Ovary (tissue), 9 donors: Measurements from ENCODE around the gene CYP2C19. TPM values are rescaled to one million over a fixed set of nuclear protein-coding genes. Genes with fewer than 3 reads are reported as not detected.
"Not testable (repeated sequence)": the region's sequence is repeated elsewhere in the genome, so short reads cannot be mapped to it uniquely, and the experiment has no call there.

ENCODE experiments used
- DNase-seq, 5 donors: peaks; one replicate each; pipeline ENCODE4 v3.0.0-alpha.2; 2019 to 2020
- H3K27ac ChIP-seq, 2 donors: fragments of 200-600 bp; one replicate each; pipeline versions ENCODE4 v1.5.1 to v1.8.0; 2019 to 2022
- H3K27me3 ChIP-seq: fragments of 200-600 bp; one replicate; pipeline ENCODE4 v1.8.0; 2022
- H3K36me3 ChIP-seq: fragments of 200-600 bp; sonication (generic); one replicate; pipeline ENCODE4 v1.5.1; 2019
- H3K4me1 ChIP-seq: one replicate; pipeline ENCODE4 v1.8.1; 2013; ENCODE audit warnings: mild to moderate bottlenecking, moderate library complexity; ENCODE audit not compliant: insufficient read depth
- H3K4me3 ChIP-seq: fragments of 200-600 bp; sonication (generic); one replicate; pipeline ENCODE4 v1.5.1; 2017
- H3K9me3 ChIP-seq, 2 donors: fragments of 200-600 bp in 1 of 2; sonication (generic) in 1 of 2; one replicate each; pipeline versions ENCODE4 v1.5.1 to v1.8.1; 2013 to 2019; ENCODE audit warnings: mild to moderate bottlenecking in 1 of 2, moderate library complexity in 1 of 2
- EP300 ChIP-seq: sonication (generic); formaldehyde crosslinking; IDR thresholded peaks from one replicate; pipeline ENCODE4 v1.6.1; 2017; ENCODE audit warnings: antibody characterized with exemption
- POLR2A ChIP-seq: fragments of 450-650 bp; IDR thresholded peaks from one replicate; pipeline ENCODE4 v1.6.1; 2017; ENCODE audit warnings: antibody characterized with exemption, mild to moderate bottlenecking, moderate library complexity
- WGBS, 3 donors: extraction: QIAGEN DNeasy Blood & Tissue Kit in 1 of 3; methylation state at CpG; one replicate each; pipeline versions ENCODE4 v1.1.5 to v1.1.7; 2013 to 2017; 5-methylcytosine and 5-hydroxymethylcytosine counted together
- intact Hi-C, 4 donors: fragments of 100-400 bp; cut with DNase I; formaldehyde crosslinking; loops; one replicate each; pipeline versions ENCODE4 v1.11.0 to v1.15.1; 2022 to 2023
- polyA plus RNA-seq, 2 donors: library from polyadenylated mRNA; stranded (reverse); fragments of 200-250 nt in 1 of 2; fragments of 350-450 nt in 1 of 2; fragmentation: Illumina TruSeq in 1 of 2; extraction: RNeasy Lipid Tissue Mini Kit (QIAGEN cat#74804) in 1 of 2; gene quantifications; one replicate each; pipeline ENCODE4 v1.2.3, GENCODE V29; 2013 to 2014
- total RNA-seq, 7 donors: library from RNA; depleted of rRNA in 2 of 7; stranded (reverse); fragments of >200 nt in 2 of 7; fragmentation: NEBNext Ultra II Directional in 3 of 7; extraction: Animal tissue kit (Norgen Biotek cat#: 25700) in 3 of 7; gene quantifications; one replicate each; pipeline versions ENCODE4 v1.1.0 to v1.2.4, GENCODE V29; 2016 to 2023
- TF ChIP-seq, protein P1 (sequence below), 3 donors: fragments of 450-650 bp in 2 of 3; fragments of 200-600 bp in 1 of 3; IDR thresholded peaks; one replicate each; pipeline versions ENCODE4 v1.5.1 to v1.8.0; 2016 to 2022; ENCODE audit warnings: antibody characterized with exemption in 3 of 3, mild to moderate bottlenecking in 1 of 3
- donor health status: DM: no; HTN: no; CAD: no; lungs with moderate emphysema.
- donor health status: DM: no; HTN: no; CAD: no.
- donor health status: Bipolar disorder and iron deficiency.
- donor health status: DM: yes; HTN: yes; CAD: no.
- donor health status: DM: no; HTN: no; CAD: no.
- donor health status: DM: yes; HTN: yes; CAD: no.

CYP2C19 gene
- total and polyA plus RNA-seq, 9 donors, result 0.15 TPM; not detected in 8

GRCh38 chr10:94803307-94803706 lies 40.8 kb downstream of the CYP2C19 start:
- intact Hi-C loops, result no loop called here
- WGBS, 3 donors, result 61 to 72% (median 62%) methylated on average over 1 of the region's 1 CpG
- no peaks in the 10 kb centered on the region for H3K9me3 ChIP-seq
- no peaks in the 10 kb centered on the region for H3K4me1 ChIP-seq
- no peak overlapping the region for H3K27ac ChIP-seq
- TF ChIP-seq POLR2A (no peak), EP300 (no peak)
- TF ChIP-seq, protein P1, sequence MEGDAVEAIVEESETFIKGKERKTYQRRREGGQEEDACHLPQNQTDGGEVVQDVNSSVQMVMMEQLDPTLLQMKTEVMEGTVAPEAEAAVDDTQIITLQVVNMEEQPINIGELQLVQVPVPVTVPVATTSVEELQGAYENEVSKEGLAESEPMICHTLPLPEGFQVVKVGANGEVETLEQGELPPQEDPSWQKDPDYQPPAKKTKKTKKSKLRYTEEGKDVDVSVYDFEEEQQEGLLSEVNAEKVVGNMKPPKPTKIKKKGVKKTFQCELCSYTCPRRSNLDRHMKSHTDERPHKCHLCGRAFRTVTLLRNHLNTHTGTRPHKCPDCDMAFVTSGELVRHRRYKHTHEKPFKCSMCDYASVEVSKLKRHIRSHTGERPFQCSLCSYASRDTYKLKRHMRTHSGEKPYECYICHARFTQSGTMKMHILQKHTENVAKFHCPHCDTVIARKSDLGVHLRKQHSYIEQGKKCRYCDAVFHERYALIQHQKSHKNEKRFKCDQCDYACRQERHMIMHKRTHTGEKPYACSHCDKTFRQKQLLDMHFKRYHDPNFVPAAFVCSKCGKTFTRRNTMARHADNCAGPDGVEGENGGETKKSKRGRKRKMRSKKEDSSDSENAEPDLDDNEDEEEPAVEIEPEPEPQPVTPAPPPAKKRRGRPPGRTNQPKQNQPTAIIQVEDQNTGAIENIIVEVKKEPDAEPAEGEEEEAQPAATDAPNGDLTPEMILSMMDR (IDR thresholded peaks at IDR 0.05), result no peak
- no peak for DNase-seq
- no peaks in the 10 kb centered on the region for H3K27me3 ChIP-seq
- H3K4me3 ChIP-seq, result no peak overlapping the region
- no peaks in the 10 kb centered on the region for H3K36me3 ChIP-seq

GRCh38 chr10:94830025-94830424 lies 67.5 kb downstream of the CYP2C19 start:
- H3K4me1 ChIP-seq, H3K27me3 ChIP-seq, H3K36me3 ChIP-seq, DNase-seq, H3K9me3 ChIP-seq, H3K4me3 ChIP-seq, H3K27ac ChIP-seq: not testable (repeated sequence)
- 84 to 95% (median 88%) methylated on average over 12 to 13 of the region's 13 CpGs for WGBS, 3 donors
- intact Hi-C loops, result loop anchor here in 1 of 4 donors (5.0 kb wide), 1 partner anchor 1238 kb away; no protein-coding TSS in a partner anchor

- H3K4me1 ChIP-seq, result no peaks in the 10 kb centered on the region
- no peak for DNase-seq
- TF ChIP-seq POLR2A (no peak), EP300 (no peak)
- TF ChIP-seq, protein P1 (IDR thresholded peaks at IDR 0.05), result no peak
- H3K36me3 ChIP-seq, result no peaks in the 10 kb centered on the region
- intact Hi-C loops, result no loop called here
- no peak overlapping the region for H3K4me3 ChIP-seq
- H3K9me3 ChIP-seq, result no peaks in the 10 kb centered on the region
- H3K27me3 ChIP-seq, result no peaks in the 10 kb centered on the region
- 64 to 77% (median 69%) methylated on average over 1 of the region's 1 CpG for WGBS, 3 donors
- no peak overlapping the region for H3K27ac ChIP-seq
These were observed 83.7 kb downstream of the CYP2C19 start for GRCh38 chr10:94846204-94846603.

DNA sequence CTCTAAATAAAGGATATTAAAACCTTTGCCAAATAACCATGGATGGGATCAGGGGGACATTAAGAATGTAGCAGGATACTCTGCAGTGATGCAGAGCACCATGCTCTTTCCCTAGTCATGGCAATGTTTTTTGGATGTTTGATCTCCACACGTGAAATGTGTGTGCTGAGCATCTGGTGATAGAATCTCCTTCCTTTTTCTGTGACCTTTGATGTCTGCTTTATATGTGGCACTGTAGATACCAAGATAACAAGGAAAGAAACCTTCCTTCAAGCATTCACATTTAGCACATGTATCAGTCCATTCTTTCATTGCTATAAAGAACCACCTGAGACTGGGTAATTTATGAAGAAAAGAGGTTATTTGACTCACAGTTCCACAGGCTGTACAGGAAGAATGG lies 88.3 kb downstream of the CYP2C19 start:
- Histone ChIP-seq H3K4me1 (no peaks in the 10 kb centered on the region), H3K27me3 (no peaks in the 10 kb centered on the region), H3K36me3 (no peaks in the 10 kb centered on the region), H3K9me3 (no peaks in the 10 kb centered on the region), H3K27ac (no peak overlapping the region), H3K4me3 (no peak overlapping the region)
- whole genome bisulfite sequencing, 3 donors, result 27 to 44% (median 28%) methylated on average over 1 of the region's 1 CpG
- intact Hi-C loops, result no loop called here
- no peak for TF ChIP-seq EP300
- TF ChIP-seq, protein P1 (IDR thresholded peaks at IDR 0.05), result no peak
- no peak for TF ChIP-seq POLR2A
- DNase-seq, result no peak

DNA sequence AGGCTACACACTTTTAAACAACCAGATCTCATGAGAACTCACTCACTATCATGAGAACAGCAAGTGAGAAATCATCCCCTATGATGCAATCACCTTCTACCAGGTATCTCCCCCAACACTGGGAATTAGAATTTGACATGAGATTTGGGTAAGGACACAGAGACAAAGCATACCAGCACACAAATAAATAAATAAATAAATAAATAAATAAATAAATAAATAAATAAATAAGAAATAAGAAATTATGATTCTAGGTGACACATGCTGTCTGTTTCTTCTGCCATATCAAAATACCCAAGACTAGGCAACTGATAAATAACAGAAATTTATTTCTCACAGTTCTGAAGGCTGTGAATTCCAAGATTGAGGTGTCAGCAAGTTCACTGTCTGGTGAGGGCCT lies 88.8 kb downstream of the CYP2C19 start:
- Histone ChIP-seq H3K27me3 (no peaks in the 10 kb centered on the region), H3K9me3 (no peaks in the 10 kb centered on the region), H3K4me1 (no peaks in the 10 kb centered on the region), H3K4me3 (no peak overlapping the region), H3K27ac (no peak overlapping the region), H3K36me3 (no peaks in the 10 kb centered on the region)
- no peak for DNase-seq
- intact Hi-C loops, result no loop called here
- TF ChIP-seq POLR2A (no peak), EP300 (no peak)
- TF ChIP-seq, protein P1 (IDR thresholded peaks at IDR 0.05), result no peak
